A549 (cell line): ENCODE data around the gene SBNO1.

Experiments
- CHD2 ChIP-seq: fragments of 150-350 bp; IDR thresholded peaks from 2 replicates; pipeline ENCODE4 v1.6.1; 2014; ENCODE audit warnings: low read length; ENCODE audit not compliant: partially characterized antibody
- CTCF ChIP-seq: fragments of >200 bp; sonication (Bioruptor Twin); formaldehyde crosslinking; IDR thresholded peaks from 3 replicates; pipeline ENCODE4 v1.5.1; 2016
- KDM1A ChIP-seq: fragments of 200-600 bp; sonication (generic); IDR thresholded peaks from 2 replicates; pipeline ENCODE4 v1.6.1; 2016; ENCODE audit warnings: low read depth, mild to moderate bottlenecking
- RCOR1 ChIP-seq: fragments of 150-350 bp; IDR thresholded peaks from 2 replicates; pipeline ENCODE4 v1.6.1; 2014; ENCODE audit warnings: antibody characterized with exemption, low read length, low read depth
- ZFP36 ChIP-seq: fragments of 450-650 bp; IDR thresholded peaks from 2 replicates; pipeline ENCODE4 v1.6.1; 2014; ENCODE audit warnings: borderline replicate concordance; ENCODE audit not compliant: partially characterized antibody

GRCh38 chr12:123336530-123336929 is 28.1 kb downstream of the SBNO1 start:
- TF ChIP-seq ZFP36 (no peak), CHD2 (no peak), CTCF (no peak), RCOR1 (no peak), KDM1A (no peak)
